H9 (cell line): ENCODE measurements around the gene GOLGA7B. TPM values are rescaled to one million over a fixed set of nuclear protein-coding genes. Genes with fewer than 3 reads are reported as not detected.

Source experiments
- DNase-seq: peaks from one replicate; pipeline ENCODE4 v3.0.0-alpha.2; 2017
- H2AFZ ChIP-seq: one replicate; pipeline ENCODE4 v1.6.1; 2013; ENCODE audit warnings: mild to moderate bottlenecking, low read length, control low read depth, moderate library complexity
- H2AK5ac ChIP-seq: 2 replicates; pipeline ENCODE4 v1.6.1; 2013; ENCODE audit warnings: low read length, control low read depth, mixed read lengths; ENCODE audit not compliant: insufficient read length
- H2BK120ac ChIP-seq: one replicate; pipeline ENCODE4 v1.6.1; 2013; ENCODE audit warnings: low read depth, mild to moderate bottlenecking, low read length, control low read depth, inconsistent platforms; ENCODE audit not compliant: poor library complexity, severe bottlenecking
- H2BK12ac ChIP-seq: 2 replicates; pipeline ENCODE4 v1.6.1; 2013; ENCODE audit warnings: low read length, control low read depth, mixed read lengths, low read depth; ENCODE audit not compliant: insufficient read length
- H2BK15ac ChIP-seq: 2 replicates; pipeline ENCODE4 v1.6.1; 2013; ENCODE audit warnings: low read depth, low read length, control low read depth
- H2BK20ac ChIP-seq: one replicate; pipeline ENCODE4 v1.6.1; 2013; ENCODE audit warnings: low read depth, mild to moderate bottlenecking, low read length, control low read depth, inconsistent platforms; ENCODE audit not compliant: poor library complexity, severe bottlenecking
- H2BK5ac ChIP-seq: 2 replicates; pipeline ENCODE4 v1.6.1; 2013; ENCODE audit warnings: low read length, control low read depth, mixed read lengths; ENCODE audit not compliant: insufficient read length
- H3K14ac ChIP-seq: 2 replicates; pipeline ENCODE4 v1.6.1; 2013; ENCODE audit warnings: low read length, control low read depth; ENCODE audit not compliant: insufficient read depth
- H3K18ac ChIP-seq: 2 replicates; pipeline ENCODE4 v1.6.1; 2013; ENCODE audit warnings: low read depth, mild to moderate bottlenecking, mixed read lengths, low read length, control low read depth; ENCODE audit not compliant: insufficient read length
- H3K23ac ChIP-seq: 2 replicates; pipeline ENCODE4 v1.6.1; 2013; ENCODE audit warnings: low read length, control low read depth, mixed read lengths, low read depth; ENCODE audit not compliant: insufficient read length
- H3K23me2 ChIP-seq: 2 replicates; pipeline ENCODE4 v1.6.1; 2013; ENCODE audit warnings: low read depth, mild to moderate bottlenecking, mixed read lengths, low read length, control low read depth; ENCODE audit not compliant: insufficient read length, poor library complexity, severe bottlenecking
- H3K27ac ChIP-seq: 2 replicates; pipeline ENCODE4 v1.5.1; 2013; ENCODE audit warnings: low read length, control low read depth, mixed read lengths, low read depth; ENCODE audit not compliant: insufficient read length
- H3K27me3 ChIP-seq: 2 replicates; pipeline ENCODE4 v1.6.1; 2013; ENCODE audit warnings: low read length, control low read depth, inconsistent platforms; ENCODE audit not compliant: insufficient read depth
- H3K4ac ChIP-seq: 2 replicates; pipeline ENCODE4 v1.6.1; 2013; ENCODE audit warnings: low read depth, mild to moderate bottlenecking, control low read depth, inconsistent platforms, low read length, moderate library complexity
- H3K4me1 ChIP-seq: 2 replicates; pipeline ENCODE4 v1.6.1; 2013; ENCODE audit warnings: low read length, control low read depth, inconsistent platforms; ENCODE audit not compliant: insufficient read depth
- H3K4me2 ChIP-seq: 2 replicates; pipeline ENCODE4 v1.6.1; 2013; ENCODE audit warnings: low read length, control low read depth, mixed read lengths; ENCODE audit not compliant: insufficient read length, insufficient read depth
- H3K56ac ChIP-seq: 2 replicates; pipeline ENCODE4 v1.6.1; 2013; ENCODE audit warnings: low read depth, mild to moderate bottlenecking, mixed read lengths, low read length, control low read depth; ENCODE audit not compliant: insufficient read length
- H3K79me1 ChIP-seq: 2 replicates; pipeline ENCODE4 v1.6.1; 2013; ENCODE audit warnings: low read depth, mild to moderate bottlenecking, moderate library complexity, low read length, control low read depth, inconsistent platforms; ENCODE audit not compliant: insufficient read depth, poor library complexity, severe bottlenecking
- H3K79me2 ChIP-seq: 2 replicates; pipeline ENCODE4 v1.6.1; 2013; ENCODE audit warnings: low read length, control low read depth, inconsistent platforms; ENCODE audit not compliant: insufficient read depth
- H3K9ac ChIP-seq: 2 replicates; pipeline ENCODE4 v1.6.1; 2013; ENCODE audit warnings: low read length, control low read depth, mixed read lengths; ENCODE audit not compliant: insufficient read length; ENCODE audit errors: extremely low read depth
- H3K9me3 ChIP-seq: one replicate; pipeline ENCODE4 v1.6.1; 2013; ENCODE audit warnings: low read depth, low read length, inconsistent platforms; ENCODE audit not compliant: control insufficient read depth
- H3T11ph ChIP-seq: one replicate; pipeline ENCODE4 v1.6.1; 2013; ENCODE audit warnings: mild to moderate bottlenecking, low read length, control low read depth, inconsistent platforms
- H4K20me1 ChIP-seq: one replicate; pipeline ENCODE4 v1.6.1; 2013; ENCODE audit not compliant: control insufficient read depth, insufficient read length, insufficient read depth
- H4K5ac ChIP-seq: 2 replicates; pipeline ENCODE4 v1.6.1; 2013; ENCODE audit warnings: low read depth, mild to moderate bottlenecking, mixed read lengths, low read length, control low read depth; ENCODE audit not compliant: insufficient read length
- H4K8ac ChIP-seq: replicated peaks from 2 replicates; pipeline ENCODE4 v1.6.1; 2013; ENCODE audit warnings: low read length, control low read depth, mixed read lengths, low read depth; ENCODE audit not compliant: insufficient read length
- H4K91ac ChIP-seq: 2 replicates; pipeline ENCODE4 v1.6.1; 2013; ENCODE audit warnings: low read depth, mild to moderate bottlenecking, moderate library complexity, mixed read lengths, low read length, control low read depth; ENCODE audit not compliant: insufficient read length
- H3K27ac Mint-ChIP-seq, 3 experiments: 2 replicates in 2 of 3; 3 replicates in 1 of 3; pipeline ENCODE4 v1.8.0; 2020 to 2021; ENCODE audit warnings: mixed read lengths in 3 of 3, mild to moderate bottlenecking in 1 of 3, moderate library complexity in 1 of 3
- H3K27me3 Mint-ChIP-seq: 2 replicates; pipeline ENCODE4 v1.8.0; 2021; ENCODE audit warnings: low read depth, mild to moderate bottlenecking, moderate library complexity, mixed read lengths
- H3K36me3 Mint-ChIP-seq, 3 experiments: 2 replicates in 2 of 3; 3 replicates in 1 of 3; pipeline ENCODE4 v1.8.0; 2020 to 2021; ENCODE audit warnings: low read depth in 3 of 3, mixed read lengths in 3 of 3; ENCODE audit not compliant: insufficient read depth in 1 of 3
- H3K4me1 Mint-ChIP-seq, 2 experiments: 2 replicates each; pipeline ENCODE4 v1.8.0; 2020; ENCODE audit warnings: mixed read lengths in 2 of 2
- H3K4me3 Mint-ChIP-seq, 2 experiments: 2 replicates in 1 of 2; 3 replicates in 1 of 2; pipeline ENCODE4 v1.8.0; 2020 to 2021; ENCODE audit warnings: mild to moderate bottlenecking in 2 of 2, mixed read lengths in 2 of 2, moderate library complexity in 1 of 2
- H3K9me3 Mint-ChIP-seq, 2 experiments: 2 replicates in 1 of 2; 3 replicates in 1 of 2; pipeline ENCODE4 v1.8.0; 2020; ENCODE audit warnings: mild to moderate bottlenecking in 2 of 2, mixed read lengths in 2 of 2, moderate library complexity in 1 of 2
- CTCF ChIP-seq: fragments of 200-600 bp; sonication (generic); conservative IDR thresholded peaks from 3 replicates; pipeline ENCODE4 v1.8.0; 2021; ENCODE audit warnings: antibody characterized with exemption, mild to moderate bottlenecking
- WGBS: extraction: QIAGEN DNeasy Blood & Tissue Kit; methylation state at CpG from one replicate; pipeline ENCODE4 v1.1.7; 2013; ENCODE audit warnings: missing lambda C conversion rate, low lambda C conversion rate, mixed read lengths; ENCODE audit not compliant: insufficient read length; ENCODE audit errors: extremely low coverage; 5-methylcytosine and 5-hydroxymethylcytosine counted together
- total RNA-seq: library from RNA; stranded (reverse); gene quantifications from 2 replicates; pipeline ENCODE4 v1.2.1, GENCODE V29; 2021

GOLGA7B gene
- total RNA-seq, 1 experiment from 2014 or later = 0.04 TPM

GRCh38 chr10:97852277-97852676 lies 2.6 kb downstream of the GOLGA7B start:
- H3K27me3 Mint-ChIP-seq = peaks cover 66% of the 10 kb centered on the region
- no peaks in the 10 kb centered on the region for H3K9me3 Mint-ChIP-seq
- no peak overlapping the region for H3K4me2 ChIP-seq

More at GRCh38 chr10:97852277-97852676, 2.6 kb downstream of the GOLGA7B start:
- H3K18ac ChIP-seq = no peak overlapping the region
- H2BK120ac ChIP-seq = no peak overlapping the region
- H3K79me2 ChIP-seq = no peaks in the 10 kb centered on the region
- H2BK20ac ChIP-seq = no peak overlapping the region
- no peak overlapping the region for H4K91ac ChIP-seq
- H3K36me3 Mint-ChIP-seq = no peaks in the 10 kb centered on the region
- no peak overlapping the region for H3K4ac ChIP-seq
- no peak overlapping the region for H3K27ac Mint-ChIP-seq
- peaks cover 4% of the 10 kb centered on the region for H3K4me1 ChIP-seq
- H2AFZ ChIP-seq = no peak overlapping the region
- no peak overlapping the region for H3K56ac ChIP-seq
- no peak overlapping the region for H3T11ph ChIP-seq
- H2BK15ac ChIP-seq = no peak overlapping the region
- no peak overlapping the region; a peak in 1 of 5 replicates for H3K4me3 Mint-ChIP-seq
- no peaks in the 10 kb centered on the region for H4K20me1 ChIP-seq
- no peak for DNase-seq
- no peak overlapping the region for H2BK12ac ChIP-seq
- no peak overlapping the region for H4K5ac ChIP-seq
- no peak overlapping the region for H3K9ac ChIP-seq
- H4K8ac ChIP-seq = no peak overlapping the region
- H3K79me1 ChIP-seq = no peaks in the 10 kb centered on the region
- H3K23me2 ChIP-seq = no peaks in the 10 kb centered on the region
- H3K27me3 ChIP-seq = peaks cover 3% of the 10 kb centered on the region; the same call in 1 of the 2 replicates
- no CpG with 5 or more reads among the region's 3 CpGs for WGBS
- H3K4me1 Mint-ChIP-seq = peaks cover 4 to 16% of the 10 kb centered on the region in 2 experiments
- H2BK5ac ChIP-seq = no peak overlapping the region
- no peak overlapping the region for H3K27ac ChIP-seq
- no peak for TF ChIP-seq CTCF
- H3K9me3 ChIP-seq = no peaks in the 10 kb centered on the region
- no peak overlapping the region for H3K23ac ChIP-seq
- H3K14ac ChIP-seq = no peak overlapping the region
- no peak overlapping the region for H2AK5ac ChIP-seq
